Stimulated activated CD4-positive, alpha-beta T cell treated with anti-CD3 and anti-CD28 coated beads, Interleukin-4, amount 100 ng/mL, for 24 hours (primary cell): ENCODE results near the gene HHIPL2.

Experiments used
- DNase-seq: peaks from one replicate; pipeline ENCODE4 v3.0.0-alpha.2; 2020

HHIPL2 gene

GRCh38 chr1:222547944-222548671 lies at the start of gene HHIPL2:
Gene HHIPL2, minus strand, starts transcription at chr1:222548104. Its CDS starts 60 bp downstream, at chr1:222548044.
- no peak for DNase-seq

GRCh38 chr1:222596696-222597095 lies 48.8 kb upstream of the HHIPL2 start:
- no peak for DNase-seq

GRCh38 chr1:222594789-222595188 lies 46.9 kb upstream of the HHIPL2 start:
- DNase-seq = no peak

GRCh38 chr1:222592171-222592570 lies 44.3 kb upstream of the HHIPL2 start:
- no peak for DNase-seq

GRCh38 chr1:222589462-222590302 lies 41.8 kb upstream of the HHIPL2 start, which contains the start of gene TAF1A:
Gene TAF1A, minus strand, starts transcription at chr1:222589933.
- peak; percentile 90 for DNase-seq

- no peak for DNase-seq
Measured at GRCh38 chr1:222588135-222588534, 40.2 kb upstream of the HHIPL2 start.

GRCh38 chr1:222586842-222587241 lies 38.9 kb upstream of the HHIPL2 start:
- DNase-seq = no peak

GRCh38 chr1:222583079-222583478 lies 35.2 kb upstream of the HHIPL2 start:
- no peak for DNase-seq

GRCh38 chr1:222582099-222582774 lies 34.3 kb upstream of the HHIPL2 start:
- DNase-seq = no peak

- no peak for DNase-seq
Measured at GRCh38 chr1:222579316-222579715, 31.4 kb upstream of the HHIPL2 start.

GRCh38 chr1:222570837-222571236 lies 22.9 kb upstream of the HHIPL2 start:
- DNase-seq = no peak

- DNase-seq = no peak
Measured at GRCh38 chr1:222561656-222562055, 13.8 kb upstream of the HHIPL2 start.

GRCh38 chr1:222557574-222557973 lies 9.7 kb upstream of the HHIPL2 start:
- no peak for DNase-seq

GRCh38 chr1:222557148-222557547 lies 9.2 kb upstream of the HHIPL2 start:
- no peak for DNase-seq

GRCh38 chr1:222555992-222556615 lies 8.2 kb upstream of the HHIPL2 start:
- DNase-seq = no peak

- DNase-seq = no peak
Measured at GRCh38 chr1:222554177-222554576, 6.3 kb upstream of the HHIPL2 start.

GRCh38 chr1:222552882-222553281 lies 5.0 kb upstream of the HHIPL2 start:
- no peak for DNase-seq

- DNase-seq = no peak
Measured at GRCh38 chr1:222547260-222547614, 667 bp downstream of the HHIPL2 start.

- no peak for DNase-seq
Measured at GRCh38 chr1:222546548-222547259, 1.2 kb downstream of the HHIPL2 start.

GRCh38 chr1:222546091-222546490 lies 1.8 kb downstream of the HHIPL2 start:
- DNase-seq = no peak

GRCh38 chr1:222543817-222544216 lies 4.1 kb downstream of the HHIPL2 start:
- no peak for DNase-seq

GRCh38 chr1:222540598-222540995 lies 7.3 kb downstream of the HHIPL2 start:
- no peak for DNase-seq
